Body of pancreas (tissue), 4 donors: ENCODE data around the gene MYO1E.

ENCODE experiments used
- POLR2A ChIP-seq, 3 donors: fragments of 450-650 bp; IDR thresholded peaks; one replicate each; pipeline ENCODE4 v1.6.1; 2016; ENCODE audit warnings: antibody characterized with exemption in 3 of 3, mild to moderate bottlenecking in 2 of 3
- TF ChIP-seq, protein P1 (sequence below), 7 experiments: fragments of 450-650 bp in 4 of 7; fragments of 200-600 bp in 3 of 7; sonication (generic) in 3 of 7; IDR thresholded peaks; one replicate each; pipeline ENCODE4 v1.5.1; 2016 to 2019; ENCODE audit warnings: antibody characterized with exemption in 7 of 7

DNA sequence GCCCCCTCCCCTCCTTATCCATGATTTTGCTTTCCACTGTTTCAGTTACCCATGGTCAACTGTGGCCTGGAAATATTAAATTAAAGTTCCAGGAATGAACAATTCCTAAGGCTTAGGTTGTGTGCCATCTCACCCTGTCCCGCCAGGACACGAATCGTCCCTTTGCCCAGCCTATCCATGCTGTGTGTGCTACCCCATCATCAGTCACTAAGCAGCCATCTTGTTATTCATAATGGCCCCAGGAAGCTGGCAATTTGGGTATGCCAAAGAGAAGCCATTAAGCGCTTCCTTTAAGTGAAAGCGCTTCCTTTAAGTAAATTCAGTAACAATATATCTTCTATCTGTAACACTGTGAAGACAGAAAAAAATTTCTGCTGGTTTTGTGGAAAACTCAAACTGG, 215.3 kb downstream of the MYO1E start:
- no peak for TF ChIP-seq POLR2A (IDR thresholded peaks at IDR 0.05)
- TF ChIP-seq, protein P1, sequence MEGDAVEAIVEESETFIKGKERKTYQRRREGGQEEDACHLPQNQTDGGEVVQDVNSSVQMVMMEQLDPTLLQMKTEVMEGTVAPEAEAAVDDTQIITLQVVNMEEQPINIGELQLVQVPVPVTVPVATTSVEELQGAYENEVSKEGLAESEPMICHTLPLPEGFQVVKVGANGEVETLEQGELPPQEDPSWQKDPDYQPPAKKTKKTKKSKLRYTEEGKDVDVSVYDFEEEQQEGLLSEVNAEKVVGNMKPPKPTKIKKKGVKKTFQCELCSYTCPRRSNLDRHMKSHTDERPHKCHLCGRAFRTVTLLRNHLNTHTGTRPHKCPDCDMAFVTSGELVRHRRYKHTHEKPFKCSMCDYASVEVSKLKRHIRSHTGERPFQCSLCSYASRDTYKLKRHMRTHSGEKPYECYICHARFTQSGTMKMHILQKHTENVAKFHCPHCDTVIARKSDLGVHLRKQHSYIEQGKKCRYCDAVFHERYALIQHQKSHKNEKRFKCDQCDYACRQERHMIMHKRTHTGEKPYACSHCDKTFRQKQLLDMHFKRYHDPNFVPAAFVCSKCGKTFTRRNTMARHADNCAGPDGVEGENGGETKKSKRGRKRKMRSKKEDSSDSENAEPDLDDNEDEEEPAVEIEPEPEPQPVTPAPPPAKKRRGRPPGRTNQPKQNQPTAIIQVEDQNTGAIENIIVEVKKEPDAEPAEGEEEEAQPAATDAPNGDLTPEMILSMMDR (IDR thresholded peaks at IDR 0.05): no peak
